ENCODE data around the gene POLD3.

GRCh38 chr11:74557526-74557925, 34.9 kb upstream of the POLD3 start:
- TF ChIP-seq CTCF (IDR thresholded peaks at IDR 0.05) (no peak), POLR2A (IDR thresholded peaks at IDR 0.05) (no peak)

Measured in thyroid gland (tissue), 4 donors.